HG02571 (cell line): ENCODE results near the gene NR1H2.
"Not testable (repeated sequence)": the region's sequence is repeated elsewhere in the genome, so short reads cannot be mapped to it uniquely, and the experiment has no call there.

ENCODE experiments used
- ATAC-seq: cut with Tn5 transposase; IDR thresholded peaks from one replicate; pipeline ENCODE4 v1.9.1; 2021; ENCODE audit warnings: mild to moderate bottlenecking, moderate library complexity; ENCODE audit not compliant: unreplicated experiment

NR1H2 gene

DNA sequence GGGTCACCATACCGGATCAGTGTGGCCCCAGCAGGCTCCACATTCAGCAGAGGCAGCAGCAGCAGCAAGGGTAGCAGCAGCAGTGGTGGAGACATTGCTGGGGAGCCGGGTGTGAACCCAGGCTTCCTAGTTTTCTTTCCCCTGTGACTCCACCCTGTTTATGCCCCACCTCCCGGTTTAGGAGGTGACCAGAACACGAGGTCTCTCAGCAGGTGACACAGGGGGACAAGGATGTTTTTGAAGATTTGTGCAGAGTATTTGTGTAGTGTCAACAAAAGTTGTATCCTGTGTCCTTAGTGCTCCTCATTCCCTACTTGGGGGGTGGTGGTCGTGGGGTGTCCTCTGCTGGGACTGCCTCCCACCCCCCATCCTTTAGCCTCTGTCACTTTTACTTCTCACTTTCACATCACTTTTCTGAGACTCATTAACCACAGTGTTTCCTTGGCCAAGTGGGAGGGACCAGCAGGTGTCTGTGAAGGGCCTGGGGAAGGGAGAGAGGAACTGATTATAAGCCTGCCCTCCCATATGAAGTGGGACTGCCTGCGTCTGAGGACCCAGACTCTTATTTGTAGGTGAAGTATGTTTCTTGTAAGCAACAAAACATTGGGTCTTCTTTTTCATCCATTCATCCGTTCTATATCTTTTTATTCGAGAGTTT lies 31.5 kb upstream of the NR1H2 start:
- no peak for ATAC-seq

- not testable (repeated sequence) for ATAC-seq
Observed at GRCh38 chr19:50347089-50347581, 29.1 kb upstream of the NR1H2 start.

DNA sequence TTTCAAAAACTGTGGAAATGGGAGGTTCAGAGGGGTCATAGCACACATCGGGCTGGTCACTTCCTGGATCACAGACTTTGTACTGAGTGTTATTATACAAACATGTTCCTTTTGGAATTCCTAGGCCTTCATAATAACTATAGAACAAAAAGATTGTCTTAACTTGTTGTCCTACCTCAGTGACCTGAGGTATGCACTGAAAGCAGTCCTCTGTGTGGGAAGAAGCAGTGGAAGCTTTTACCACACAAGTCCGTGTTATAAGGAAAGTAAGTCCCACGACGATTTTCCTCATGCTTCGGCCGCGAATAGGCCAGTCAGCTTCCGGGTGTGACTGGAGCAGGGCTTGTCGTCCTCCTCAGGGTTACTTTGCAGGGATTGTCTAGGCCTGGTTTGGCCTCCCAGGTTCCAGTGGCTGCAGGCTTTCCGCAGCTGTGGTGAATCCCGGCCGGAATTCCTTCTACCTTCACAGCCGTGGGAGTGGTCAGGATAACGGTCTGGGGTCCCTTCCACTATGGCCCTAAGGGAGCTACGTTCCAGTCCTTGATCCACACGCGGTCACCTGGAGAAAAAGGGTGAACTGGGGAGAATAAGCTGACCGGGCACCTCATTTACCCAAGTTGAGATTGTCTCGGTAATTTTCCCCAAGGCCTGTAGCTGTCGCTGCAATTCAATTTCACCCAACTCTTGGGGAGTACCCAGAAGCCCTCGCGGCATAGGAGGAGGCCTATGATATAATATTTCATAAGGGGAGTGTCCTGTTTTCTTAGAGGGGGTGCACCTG lies 26.8 kb upstream of the NR1H2 start:
- ATAC-seq, result no peak

DNA sequence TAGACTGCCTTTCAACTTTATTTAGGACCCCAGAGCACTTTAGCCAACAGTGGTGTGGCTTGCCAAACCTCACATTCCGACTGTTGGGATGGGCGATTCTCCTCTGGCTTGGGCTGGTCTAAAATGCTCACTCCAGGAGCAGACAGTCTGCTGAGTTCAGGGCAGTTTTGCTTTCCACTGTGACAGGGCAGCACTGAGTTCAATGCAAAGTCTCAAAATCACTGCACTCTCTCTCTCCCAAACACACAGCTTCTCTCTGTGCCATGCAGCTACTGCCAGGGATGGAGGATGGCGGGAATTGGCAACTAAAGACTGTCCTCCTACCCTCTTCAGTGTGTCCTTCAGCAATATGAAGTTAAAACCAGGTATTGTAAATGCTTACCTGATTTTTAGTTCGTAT lies 24.0 kb upstream of the NR1H2 start:
- no peak for ATAC-seq

GRCh38 chr19:50353487-50353880 lies 22.8 kb upstream of the NR1H2 start:
- ATAC-seq, result not testable (repeated sequence)

DNA sequence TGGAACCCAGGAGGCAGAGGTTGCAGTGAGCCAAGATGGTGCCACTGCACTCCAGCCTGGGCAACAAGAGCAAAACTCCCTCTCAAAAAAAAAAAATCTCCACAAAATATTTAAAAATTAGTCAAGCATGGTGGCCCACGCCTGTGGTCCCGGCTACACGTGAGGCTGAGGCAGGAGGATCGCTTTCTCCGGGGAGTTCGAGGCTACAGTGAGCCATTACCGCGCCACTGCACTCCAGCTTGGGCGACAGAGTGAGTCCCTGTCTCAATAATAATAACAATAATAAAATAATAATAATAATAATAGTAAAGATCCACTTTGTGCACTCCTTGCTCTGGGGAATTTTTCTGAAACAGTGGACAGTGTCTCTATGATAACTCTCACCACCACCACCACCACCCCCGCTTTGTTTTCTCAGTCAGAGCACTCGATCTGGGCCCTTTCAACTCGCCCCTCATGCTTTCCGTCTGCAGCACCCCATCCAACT lies 19.5 kb upstream of the NR1H2 start:
- ATAC-seq, result no peak

- ATAC-seq, result no peak
Observed at GRCh38 chr19:50357178-50358100, 18.8 kb upstream of the NR1H2 start.

GRCh38 chr19:50358483-50359327 lies 17.6 kb upstream of the NR1H2 start:
- ATAC-seq, result no peak

GRCh38 chr19:50359328-50359818 lies 16.9 kb upstream of the NR1H2 start:
- ATAC-seq, result no peak

DNA sequence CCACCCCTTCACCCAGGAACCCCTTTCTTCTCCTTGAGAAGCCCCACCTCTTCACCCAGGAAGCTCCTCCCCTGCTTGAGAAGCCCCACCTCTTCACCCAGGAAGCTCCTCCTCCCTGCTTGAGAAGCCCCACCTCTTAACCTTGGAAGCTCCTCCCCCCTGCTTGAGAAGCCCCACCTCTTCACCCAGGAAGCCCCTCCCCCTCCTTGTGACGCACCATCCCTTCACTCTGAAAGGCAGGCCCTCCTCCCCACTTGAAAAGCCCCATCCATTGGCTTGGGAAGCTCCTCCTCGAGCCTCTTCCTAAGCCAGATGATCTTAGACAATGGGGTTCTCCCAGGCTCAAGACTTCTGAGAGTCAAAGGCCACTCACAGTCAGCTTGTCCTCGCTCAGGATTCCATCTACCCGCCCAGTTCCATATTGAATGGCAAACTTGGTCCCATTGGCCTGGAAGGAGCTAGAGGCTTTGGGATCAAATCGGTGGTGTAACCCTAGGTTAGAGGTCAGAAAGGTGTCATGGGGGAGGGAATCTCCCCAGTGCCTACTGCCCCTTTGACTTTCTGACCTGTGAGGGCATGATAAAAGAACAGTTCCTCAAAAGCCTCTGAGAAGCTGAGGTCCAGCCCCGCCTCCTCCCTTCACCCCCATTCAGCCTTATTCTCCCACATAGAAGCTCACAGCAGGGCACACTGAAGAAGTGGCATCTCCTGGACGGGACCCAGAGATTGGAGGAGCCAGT lies 14.8 kb upstream of the NR1H2 start:
- no peak for ATAC-seq

GRCh38 chr19:50362030-50362412 lies 14.2 kb upstream of the NR1H2 start:
- no peak for ATAC-seq

DNA sequence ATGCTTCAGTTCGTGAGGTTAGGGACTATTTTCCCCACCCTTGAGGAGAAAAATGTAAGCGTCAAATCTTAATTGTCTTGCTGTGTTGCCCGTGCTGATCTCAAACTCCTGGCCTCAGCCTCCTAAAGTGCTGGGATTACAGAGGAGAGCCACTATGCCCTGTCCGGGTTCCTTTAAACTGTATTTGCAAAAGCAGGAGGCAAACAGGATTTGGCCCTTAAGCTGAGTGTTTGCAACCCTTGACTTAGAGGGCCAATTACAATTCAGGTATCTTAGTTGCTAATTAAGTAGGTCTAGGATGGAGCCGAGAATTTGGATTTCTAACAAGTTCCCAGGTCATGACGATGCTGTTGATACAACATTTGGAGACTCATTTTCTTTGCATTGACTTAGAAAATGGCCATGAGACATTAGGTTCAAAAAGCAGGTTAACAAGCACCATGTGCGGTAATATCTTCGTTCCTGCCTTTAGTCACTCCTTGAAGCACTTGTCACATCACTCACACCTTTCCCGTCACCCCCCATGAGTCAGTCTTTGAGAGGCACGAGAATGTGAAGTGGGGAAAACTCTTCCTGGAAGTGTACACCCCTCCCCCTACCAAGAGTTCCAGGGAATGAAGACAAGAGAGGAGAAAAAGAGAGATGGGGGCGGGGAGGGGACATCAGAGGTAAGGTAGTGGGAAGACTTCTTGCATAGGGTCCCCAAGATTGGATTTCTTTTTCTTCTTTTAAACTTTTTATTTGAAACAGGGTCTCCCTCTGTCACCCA lies 13.4 kb upstream of the NR1H2 start:
- ATAC-seq, result no peak

DNA sequence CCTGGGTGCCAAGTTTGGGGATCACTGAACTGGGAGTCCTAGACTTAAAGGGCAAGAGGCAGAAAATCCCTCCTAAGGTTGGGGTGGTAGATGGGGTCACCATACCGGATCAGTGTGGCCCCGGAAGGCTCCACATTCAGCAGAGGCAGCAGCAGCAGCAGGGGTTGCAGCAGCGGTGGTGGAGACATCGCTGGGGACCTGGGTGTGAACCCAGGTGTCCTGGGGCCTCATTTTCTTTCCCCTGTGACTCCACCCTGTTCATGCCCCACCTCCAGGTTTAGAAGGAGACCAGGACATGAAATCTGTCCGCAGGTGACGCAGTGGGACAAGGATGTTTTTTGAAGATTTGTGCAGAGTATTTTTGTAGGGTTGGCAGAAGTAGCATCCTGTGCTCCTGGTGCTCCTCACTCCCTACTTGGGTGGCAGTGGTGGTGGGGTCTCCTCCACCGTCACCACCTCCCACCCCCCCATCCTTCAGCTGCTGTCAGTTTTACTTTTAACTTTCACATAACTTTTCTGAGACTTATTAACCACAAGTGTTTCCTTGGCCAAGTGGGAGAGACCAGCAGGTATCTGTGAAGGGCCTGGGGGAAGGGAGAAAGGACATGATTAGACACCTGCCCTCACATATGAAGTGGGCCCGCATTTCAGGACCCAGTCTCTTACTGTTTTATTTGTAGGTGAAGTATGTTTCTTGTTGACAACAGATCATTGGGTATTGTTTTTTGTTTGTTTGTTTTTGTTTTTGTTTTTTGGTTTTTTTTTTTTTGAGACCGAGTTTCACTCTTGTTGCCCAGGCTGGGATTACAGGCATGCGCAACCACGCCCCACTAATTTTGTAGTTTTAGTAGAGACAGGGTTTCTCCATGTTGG lies 10.6 kb upstream of the NR1H2 start, which contains the start of gene NAPSA:
TSS of gene NAPSA (minus strand) at position 206 of the 873 bp plus-strand sequence. CDS start at position 188, 18 bp downstream.
- no peak for ATAC-seq

GRCh38 chr19:50368649-50369570 lies 7.3 kb upstream of the NR1H2 start:
- peak; percentile 65 for ATAC-seq

DNA sequence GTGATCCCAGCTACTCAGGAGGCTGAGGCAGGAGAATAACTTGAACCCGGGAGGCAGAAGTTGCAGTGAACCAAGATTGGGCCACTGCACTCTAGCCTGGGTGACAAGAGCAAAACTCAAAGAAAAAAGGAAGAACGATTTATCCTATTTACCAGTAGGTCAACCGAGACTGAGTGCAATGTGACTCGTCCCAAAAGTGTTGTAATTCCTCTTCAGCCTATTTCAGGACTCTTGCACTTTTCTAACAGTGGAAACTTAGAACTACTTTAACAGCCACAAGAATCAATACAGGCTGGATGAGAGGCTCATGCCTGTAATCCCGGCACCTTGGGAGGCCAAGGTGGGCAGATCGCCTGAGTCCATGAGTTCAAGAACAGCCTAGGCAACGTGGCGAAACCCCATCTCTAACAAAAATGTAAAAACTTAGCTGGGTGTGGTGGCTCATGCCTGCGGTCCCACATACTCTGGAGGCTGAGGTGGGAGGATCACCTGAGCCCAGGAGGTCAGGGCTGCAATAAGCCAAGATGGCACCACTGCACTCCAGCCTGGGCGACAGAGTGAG lies 4.3 kb upstream of the NR1H2 start:
- ATAC-seq, result no peak

GRCh38 chr19:50377051-50377461 lies 799 bp downstream of the NR1H2 start:
- ATAC-seq, result no peak
